ENCODE measurements around the gene ATRAID.
"Not testable (repeated sequence)": the region's sequence is repeated elsewhere in the genome, so short reads cannot be mapped to it uniquely, and the experiment has no call there.

ATRAID gene

DNA sequence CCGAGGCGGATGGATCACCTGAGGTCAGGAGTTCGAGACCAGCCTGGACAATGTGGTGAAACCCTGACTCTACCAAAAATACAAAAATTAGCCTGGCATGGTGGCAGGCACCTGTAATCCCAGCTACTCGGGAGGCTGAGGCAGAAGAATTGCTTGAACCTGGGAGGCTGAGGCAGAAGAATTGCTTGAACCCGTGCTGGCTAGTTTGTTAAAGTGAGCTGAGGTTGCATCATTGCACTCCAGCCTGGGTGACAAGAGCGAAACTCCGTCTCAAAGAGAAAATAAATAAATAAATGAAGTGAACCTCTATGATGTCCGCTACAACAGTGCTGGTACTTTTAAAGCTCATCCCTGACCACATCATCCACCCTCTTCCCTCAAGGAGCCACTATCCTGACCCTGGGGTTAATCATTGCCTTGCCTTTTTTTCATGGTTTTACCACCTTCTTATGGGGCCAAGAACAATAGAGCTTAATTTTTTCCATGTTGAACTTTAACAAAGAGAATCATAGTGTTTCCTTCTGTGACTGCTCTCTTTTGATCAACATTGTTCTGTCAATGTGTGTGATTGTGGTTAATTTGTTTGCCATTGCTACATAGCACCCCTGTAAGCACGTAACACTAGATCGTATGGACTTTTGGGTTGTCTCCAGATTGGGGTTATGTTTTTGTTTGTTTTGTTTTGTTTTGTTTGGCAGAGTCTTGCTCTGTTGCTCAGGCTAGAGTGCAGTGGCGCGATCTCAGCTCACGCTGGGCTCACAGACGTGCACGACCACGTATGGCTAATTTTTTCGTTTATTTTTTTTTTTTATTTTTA, 17.1 kb upstream of the ATRAID start:
- no peak overlapping the region for H3K27ac ChIP-seq (ENCODE audit: low read depth in 2 of 2, low read length in 2 of 2)
- H3K4me1 ChIP-seq (ENCODE audit: control insufficient read depth in 2 of 2, insufficient read depth in 2 of 2, low read length in 2 of 2), result no peaks in the 10 kb centered on the region
- H3K9ac ChIP-seq (ENCODE audit: low read depth in 1 of 2, low read length in 2 of 2), result no peak overlapping the region
- H3K36me3 ChIP-seq (ENCODE audit: control insufficient read depth in 2 of 2, insufficient read depth in 2 of 2, low read length in 2 of 2), result no peaks in the 10 kb centered on the region
- no peak overlapping the region for H3K4me3 ChIP-seq (ENCODE audit: low read length in 2 of 2)
- no peaks in the 10 kb centered on the region for H3K27me3 ChIP-seq (ENCODE audit: control insufficient read depth in 2 of 2, insufficient read depth in 2 of 2, low read length in 2 of 2)
- no peaks in the 10 kb centered on the region for H3K9me3 ChIP-seq (ENCODE audit: control insufficient read depth in 2 of 2, low read length in 2 of 2)

GRCh38 chr2:27195799-27196198, 16.0 kb upstream of the ATRAID start:
- H3K36me3 ChIP-seq (ENCODE audit: control insufficient read depth in 2 of 2, insufficient read depth in 2 of 2, low read length in 2 of 2); H3K4me3 ChIP-seq (ENCODE audit: low read length in 2 of 2); H3K27ac ChIP-seq (ENCODE audit: low read depth in 2 of 2, low read length in 2 of 2); H3K27me3 ChIP-seq (ENCODE audit: control insufficient read depth in 2 of 2, insufficient read depth in 2 of 2, low read length in 2 of 2); H3K4me1 ChIP-seq (ENCODE audit: control insufficient read depth in 2 of 2, insufficient read depth in 2 of 2, low read length in 2 of 2); H3K9ac ChIP-seq (ENCODE audit: low read depth in 1 of 2, low read length in 2 of 2); H3K9me3 ChIP-seq (ENCODE audit: control insufficient read depth in 2 of 2, low read length in 2 of 2): not testable (repeated sequence)

DNA sequence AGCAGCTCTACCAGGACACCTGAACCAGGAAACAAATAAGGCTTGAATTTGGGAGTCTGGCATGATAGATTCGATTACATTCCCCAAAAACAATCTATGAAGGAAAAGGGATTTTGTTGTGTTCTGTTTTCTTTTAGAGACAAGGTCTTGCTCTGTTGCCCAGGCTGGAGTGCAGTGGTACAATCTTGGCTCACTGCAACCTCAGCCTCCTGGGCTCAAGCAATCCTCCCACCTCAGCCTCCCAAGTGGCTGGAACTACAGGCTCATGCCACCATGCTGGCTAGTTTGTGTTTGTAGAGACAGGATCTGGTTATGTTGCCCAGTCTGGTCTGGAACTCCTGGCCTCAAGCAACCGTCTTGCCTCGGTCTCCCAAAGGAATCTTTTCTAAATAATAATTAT, 13.8 kb upstream of the ATRAID start:
- not testable (repeated sequence) for H3K9me3 ChIP-seq (ENCODE audit: control insufficient read depth in 2 of 2, low read length in 2 of 2); H3K27ac ChIP-seq (ENCODE audit: low read depth in 2 of 2, low read length in 2 of 2); H3K4me1 ChIP-seq (ENCODE audit: control insufficient read depth in 2 of 2, insufficient read depth in 2 of 2, low read length in 2 of 2); H3K27me3 ChIP-seq (ENCODE audit: control insufficient read depth in 2 of 2, insufficient read depth in 2 of 2, low read length in 2 of 2); H3K4me3 ChIP-seq (ENCODE audit: low read length in 2 of 2); H3K9ac ChIP-seq (ENCODE audit: low read depth in 1 of 2, low read length in 2 of 2)
- peaks cover 10 to 13% of the 10 kb centered on the region in 2 donors for H3K36me3 ChIP-seq (ENCODE audit: control insufficient read depth in 2 of 2, insufficient read depth in 2 of 2, low read length in 2 of 2)

DNA sequence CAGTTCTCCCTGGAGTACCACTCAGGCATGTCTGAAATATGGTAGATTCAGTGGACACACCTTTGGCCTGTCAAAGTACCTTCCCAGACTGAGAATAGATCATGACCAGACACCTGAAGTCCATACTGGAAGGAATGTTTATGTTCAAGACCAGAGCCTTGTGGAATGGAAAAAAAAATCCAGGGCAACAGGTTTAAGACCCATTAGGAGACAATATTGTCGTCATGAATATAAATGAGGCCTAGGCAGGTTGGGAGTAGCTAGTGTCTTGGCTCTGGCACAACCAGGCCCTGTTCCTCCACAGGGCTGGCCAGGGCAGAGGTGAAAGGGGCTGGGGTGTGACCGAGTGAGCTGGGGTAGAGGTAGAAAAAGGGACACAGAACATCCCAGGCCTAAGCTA, 13.2 kb upstream of the ATRAID start:
- no peaks in the 10 kb centered on the region for H3K4me1 ChIP-seq (ENCODE audit: control insufficient read depth in 2 of 2, insufficient read depth in 2 of 2, low read length in 2 of 2)
- no peak overlapping the region for H3K27ac ChIP-seq (ENCODE audit: low read depth in 2 of 2, low read length in 2 of 2)
- no peaks in the 10 kb centered on the region for H3K27me3 ChIP-seq (ENCODE audit: control insufficient read depth in 2 of 2, insufficient read depth in 2 of 2, low read length in 2 of 2)
- no peak overlapping the region for H3K9ac ChIP-seq (ENCODE audit: low read depth in 1 of 2, low read length in 2 of 2)
- H3K9me3 ChIP-seq (ENCODE audit: control insufficient read depth in 2 of 2, low read length in 2 of 2), result no peaks in the 10 kb centered on the region
- no peak overlapping the region for H3K4me3 ChIP-seq (ENCODE audit: low read length in 2 of 2)
- peaks cover 11 to 18% of the 10 kb centered on the region in 2 donors for H3K36me3 ChIP-seq (ENCODE audit: control insufficient read depth in 2 of 2, insufficient read depth in 2 of 2, low read length in 2 of 2)

GRCh38 chr2:27199241-27199640, 12.6 kb upstream of the ATRAID start:
- Histone ChIP-seq H3K4me3 (ENCODE audit: low read length in 2 of 2) (no peak overlapping the region), H3K27ac (ENCODE audit: low read depth in 2 of 2, low read length in 2 of 2) (no peak overlapping the region), H3K9ac (ENCODE audit: low read depth in 1 of 2, low read length in 2 of 2) (no peak overlapping the region), H3K4me1 (ENCODE audit: control insufficient read depth in 2 of 2, insufficient read depth in 2 of 2, low read length in 2 of 2) (no peaks in the 10 kb centered on the region), H3K36me3 (ENCODE audit: control insufficient read depth in 2 of 2, insufficient read depth in 2 of 2, low read length in 2 of 2) (peaks cover 17 to 24% of the 10 kb centered on the region in 2 donors), H3K27me3 (ENCODE audit: control insufficient read depth in 2 of 2, insufficient read depth in 2 of 2, low read length in 2 of 2) (no peaks in the 10 kb centered on the region), H3K9me3 (ENCODE audit: control insufficient read depth in 2 of 2, low read length in 2 of 2) (no peaks in the 10 kb centered on the region)

DNA sequence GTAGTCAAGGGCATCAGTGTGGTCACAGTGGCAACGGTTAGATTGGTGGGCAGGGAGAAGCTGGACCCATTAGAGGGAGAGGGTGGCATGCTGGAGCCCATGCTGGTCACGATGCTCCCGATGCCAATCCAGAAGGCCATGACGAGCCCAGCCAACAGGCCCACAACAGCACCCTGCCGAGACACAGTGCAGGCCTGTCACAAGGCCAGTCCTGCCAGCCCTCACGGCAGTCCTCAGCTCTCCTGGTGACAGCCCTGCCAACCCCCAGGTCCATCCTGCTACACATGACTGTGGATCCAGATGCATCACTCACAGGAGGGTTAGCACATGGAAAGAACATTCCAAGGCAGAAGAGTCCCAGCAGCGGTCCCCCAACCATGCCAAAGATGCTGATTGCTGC, 10.2 kb upstream of the ATRAID start:
- H3K36me3 ChIP-seq (ENCODE audit: control insufficient read depth in 2 of 2, insufficient read depth in 2 of 2, low read length in 2 of 2), result peaks cover 21 to 42% of the 10 kb centered on the region in 2 donors
- no peak overlapping the region for H3K4me3 ChIP-seq (ENCODE audit: low read length in 2 of 2)
- no peak overlapping the region for H3K9ac ChIP-seq (ENCODE audit: low read depth in 1 of 2, low read length in 2 of 2)
- no peaks in the 10 kb centered on the region for H3K9me3 ChIP-seq (ENCODE audit: control insufficient read depth in 2 of 2, low read length in 2 of 2)
- H3K4me1 ChIP-seq (ENCODE audit: control insufficient read depth in 2 of 2, insufficient read depth in 2 of 2, low read length in 2 of 2), result no peaks in the 10 kb centered on the region
- no peak overlapping the region for H3K27ac ChIP-seq (ENCODE audit: low read depth in 2 of 2, low read length in 2 of 2)
- no peaks in the 10 kb centered on the region for H3K27me3 ChIP-seq (ENCODE audit: control insufficient read depth in 2 of 2, insufficient read depth in 2 of 2, low read length in 2 of 2)

GRCh38 chr2:27202854-27203253, 9.0 kb upstream of the ATRAID start:
- Histone ChIP-seq H3K9me3 (ENCODE audit: control insufficient read depth in 2 of 2, low read length in 2 of 2) (no peaks in the 10 kb centered on the region), H3K4me1 (ENCODE audit: control insufficient read depth in 2 of 2, insufficient read depth in 2 of 2, low read length in 2 of 2) (no peaks in the 10 kb centered on the region), H3K36me3 (ENCODE audit: control insufficient read depth in 2 of 2, insufficient read depth in 2 of 2, low read length in 2 of 2) (peaks cover 25 to 53% of the 10 kb centered on the region in 2 donors), H3K4me3 (ENCODE audit: low read length in 2 of 2) (no peak overlapping the region), H3K27me3 (ENCODE audit: control insufficient read depth in 2 of 2, insufficient read depth in 2 of 2, low read length in 2 of 2) (no peaks in the 10 kb centered on the region), H3K27ac (ENCODE audit: low read depth in 2 of 2, low read length in 2 of 2) (no peak overlapping the region), H3K9ac (ENCODE audit: low read depth in 1 of 2, low read length in 2 of 2) (no peak overlapping the region)

DNA sequence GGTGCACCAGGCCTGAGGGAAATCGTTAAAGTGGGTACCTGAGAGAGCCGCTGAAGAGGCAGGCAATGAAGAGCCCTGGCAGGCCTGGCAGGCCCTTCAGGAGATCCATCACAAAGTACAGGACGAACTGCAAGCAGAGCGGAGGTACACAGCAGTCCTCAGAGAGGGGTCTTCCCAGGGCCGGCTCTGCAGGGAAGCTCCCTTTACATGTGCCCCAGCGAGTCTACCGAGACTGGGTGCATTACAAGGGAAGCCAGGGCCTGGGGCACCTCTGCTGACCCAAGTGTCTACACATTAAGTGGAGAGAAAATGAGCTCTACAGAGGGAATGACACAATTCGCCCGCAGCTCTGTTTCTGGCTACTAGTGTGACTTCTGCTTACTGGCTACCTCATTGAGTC, 8.1 kb upstream of the ATRAID start:
- H3K27me3 ChIP-seq (ENCODE audit: control insufficient read depth in 2 of 2, insufficient read depth in 2 of 2, low read length in 2 of 2), result no peaks in the 10 kb centered on the region
- H3K4me3 ChIP-seq (ENCODE audit: low read length in 2 of 2), result no peak overlapping the region
- H3K9me3 ChIP-seq (ENCODE audit: control insufficient read depth in 2 of 2, low read length in 2 of 2), result no peaks in the 10 kb centered on the region
- H3K27ac ChIP-seq (ENCODE audit: low read depth in 2 of 2, low read length in 2 of 2), result no peak overlapping the region
- H3K36me3 ChIP-seq (ENCODE audit: control insufficient read depth in 2 of 2, insufficient read depth in 2 of 2, low read length in 2 of 2), result peaks cover 25 to 56% of the 10 kb centered on the region in 2 donors
- no peak overlapping the region for H3K9ac ChIP-seq (ENCODE audit: low read depth in 1 of 2, low read length in 2 of 2)
- H3K4me1 ChIP-seq (ENCODE audit: control insufficient read depth in 2 of 2, insufficient read depth in 2 of 2, low read length in 2 of 2), result no peaks in the 10 kb centered on the region

DNA sequence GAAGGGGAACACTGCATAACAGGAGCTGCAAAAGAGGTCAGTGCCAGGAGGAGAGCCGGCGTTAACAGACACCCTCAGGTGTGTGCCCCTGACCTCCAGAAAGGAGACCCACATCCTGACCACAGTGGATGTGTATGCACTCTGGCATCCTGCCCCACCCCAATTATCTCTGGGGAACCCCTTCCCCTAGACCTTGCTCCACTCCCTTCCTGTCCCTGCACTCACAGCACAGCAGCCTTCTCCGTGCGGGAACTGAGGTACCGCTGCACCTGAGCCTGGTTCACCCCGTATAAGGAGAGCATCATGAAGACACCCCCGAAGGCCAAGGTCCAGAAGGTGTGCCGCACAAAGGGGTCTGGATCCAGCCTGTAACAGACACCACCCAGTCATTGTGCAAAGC, 7.3 kb upstream of the ATRAID start:
- no peak overlapping the region for H3K27ac ChIP-seq (ENCODE audit: low read depth in 2 of 2, low read length in 2 of 2)
- H3K4me1 ChIP-seq (ENCODE audit: control insufficient read depth in 2 of 2, insufficient read depth in 2 of 2, low read length in 2 of 2), result peaks cover 0 to 2% of the 10 kb centered on the region in 2 donors
- no peaks in the 10 kb centered on the region for H3K9me3 ChIP-seq (ENCODE audit: control insufficient read depth in 2 of 2, low read length in 2 of 2)
- no peak overlapping the region for H3K9ac ChIP-seq (ENCODE audit: low read depth in 1 of 2, low read length in 2 of 2)
- no peak overlapping the region for H3K4me3 ChIP-seq (ENCODE audit: low read length in 2 of 2)
- H3K36me3 ChIP-seq (ENCODE audit: control insufficient read depth in 2 of 2, insufficient read depth in 2 of 2, low read length in 2 of 2), result peaks cover 25 to 59% of the 10 kb centered on the region in 2 donors
- H3K27me3 ChIP-seq (ENCODE audit: control insufficient read depth in 2 of 2, insufficient read depth in 2 of 2, low read length in 2 of 2), result no peaks in the 10 kb centered on the region

DNA sequence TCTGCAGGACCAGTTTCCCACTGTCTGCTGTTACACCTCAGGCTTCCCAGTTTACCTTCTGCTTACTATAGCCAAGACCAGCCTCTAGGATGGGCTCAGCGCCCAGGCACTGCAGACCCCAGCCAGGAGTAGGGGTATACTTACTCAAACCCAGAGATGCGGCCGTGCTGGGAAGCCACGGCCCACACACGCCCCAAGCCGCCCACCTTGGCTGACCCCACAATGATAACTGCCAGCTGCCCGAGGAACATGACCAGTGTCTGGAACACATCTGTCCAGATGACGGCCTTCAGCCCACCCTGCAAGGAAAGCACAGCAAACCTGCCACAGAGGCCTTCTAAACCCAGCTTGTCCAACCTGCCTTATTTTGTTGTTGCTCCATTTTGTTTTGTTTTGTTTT, 6.6 kb upstream of the ATRAID start:
- Histone ChIP-seq H3K36me3 (ENCODE audit: control insufficient read depth in 2 of 2, insufficient read depth in 2 of 2, low read length in 2 of 2) (peaks cover 24 to 58% of the 10 kb centered on the region in 2 donors), H3K9ac (ENCODE audit: low read depth in 1 of 2, low read length in 2 of 2) (no peak overlapping the region), H3K4me3 (ENCODE audit: low read length in 2 of 2) (no peak overlapping the region)

More for the DNA sequence above, 6.6 kb upstream of the ATRAID start:
- Histone ChIP-seq H3K4me1 (ENCODE audit: control insufficient read depth in 2 of 2, insufficient read depth in 2 of 2, low read length in 2 of 2) (peaks cover 3 to 7% of the 10 kb centered on the region in 2 donors), H3K27ac (ENCODE audit: low read depth in 2 of 2, low read length in 2 of 2) (no peak overlapping the region), H3K27me3 (ENCODE audit: control insufficient read depth in 2 of 2, insufficient read depth in 2 of 2, low read length in 2 of 2) (no peaks in the 10 kb centered on the region), H3K9me3 (ENCODE audit: control insufficient read depth in 2 of 2, low read length in 2 of 2) (no peaks in the 10 kb centered on the region)

Data from mucosa of rectum (tissue), 2 donors.